PC-9 (cell line): Measurements from ENCODE around the gene R3HDML. TPM values are rescaled to one million over a fixed set of nuclear protein-coding genes. Genes with fewer than 3 reads are reported as not detected.

Experiments
- BruUV-seq: library from RNA; stranded (reverse); fragments of 400-500 nt; replicated peaks from 2 replicates; lab custom pipeline; 2021; lab: Mats Ljungman, UMichigan
- CTCF ChIA-PET: fragments of 300-600 bp; sonication (Branson Sonifier 250); formaldehyde crosslinking; loops from one replicate; lab custom pipeline; 2022; ENCODE audit warnings: antibody characterized with exemption; lab: Charles Lee
- POLR2A ChIA-PET: fragments of 300-600 bp; sonication (Branson Sonifier 250); formaldehyde crosslinking; loops from one replicate; lab custom pipeline; 2022; ENCODE audit warnings: antibody characterized with exemption; ENCODE audit not compliant: unreplicated experiment; lab: Charles Lee
- DNase-seq, 2 experiments: peaks; one replicate each; pipeline versions ENCODE4 v3.0.0 to v3.0.0-alpha.2; 2015 to 2022; ENCODE audit warnings: mixed read lengths in 1 of 2
- H2AFZ ChIP-seq: fragments of 200-600 bp; sonication (generic); 2 replicates; pipeline ENCODE4 v1.8.1; 2017; ENCODE audit warnings: antibody characterized with exemption
- H3F3A ChIP-seq: fragments of 200-600 bp; sonication (generic); 2 replicates; pipeline ENCODE4 v1.8.1; 2017; ENCODE audit warnings: antibody characterized with exemption, mild to moderate bottlenecking, low read depth; ENCODE audit not compliant: insufficient read depth
- H3K27ac ChIP-seq: fragments of 200-600 bp; sonication (generic); 2 replicates; pipeline ENCODE4 v1.6.1; 2016; ENCODE audit warnings: mixed run types
- H3K27me3 ChIP-seq: fragments of 200-600 bp; sonication (generic); 2 replicates; pipeline ENCODE4 v1.6.1; 2016; ENCODE audit warnings: low read depth, mixed run types; ENCODE audit not compliant: insufficient read depth
- H3K36me3 ChIP-seq: fragments of 200-600 bp; sonication (generic); 2 replicates; pipeline ENCODE4 v1.6.1; 2016; ENCODE audit warnings: low read depth, mixed run types
- H3K4me1 ChIP-seq: fragments of 200-600 bp; sonication (generic); replicated peaks from 2 replicates; pipeline ENCODE4 v1.6.1; 2016; ENCODE audit warnings: mixed run types; ENCODE audit not compliant: insufficient read depth
- H3K4me2 ChIP-seq: fragments of 200-600 bp; sonication (generic); 2 replicates; pipeline ENCODE4 v1.6.1; 2017; ENCODE audit warnings: mixed run types
- H3K4me3 ChIP-seq: fragments of 200-600 bp; sonication (generic); 2 replicates; pipeline ENCODE4 v1.6.1; 2016; ENCODE audit warnings: mixed run types
- H3K79me2 ChIP-seq: fragments of 200-600 bp; sonication (generic); 2 replicates; pipeline ENCODE4 v1.6.1; 2017; ENCODE audit warnings: low read depth, mixed run types
- H3K9me2 ChIP-seq: fragments of 200-600 bp; sonication (generic); 2 replicates; pipeline ENCODE4 v1.8.1; 2017; ENCODE audit warnings: mild to moderate bottlenecking; ENCODE audit not compliant: insufficient read depth
- H3K9me3 ChIP-seq: fragments of 200-600 bp; sonication (generic); 2 replicates; pipeline ENCODE4 v1.8.1; 2016; ENCODE audit warnings: low read depth; ENCODE audit not compliant: insufficient read depth
- H4K20me1 ChIP-seq: fragments of 200-600 bp; sonication (generic); 2 replicates; pipeline ENCODE4 v1.8.1; 2017; ENCODE audit not compliant: insufficient read depth
- EZH2 ChIP-seq: fragments of 200-600 bp; sonication (generic); IDR thresholded peaks from 2 replicates; pipeline ENCODE4 v1.8.0; 2017; ENCODE audit warnings: antibody characterized with exemption, low read depth
- intact Hi-C: fragments of 100-400 bp; cut with micrococcal nuclease; formaldehyde crosslinking; loops from one replicate; pipeline ENCODE4 v1.10.0; 2022; ENCODE audit not compliant: unreplicated experiment
- total RNA-seq: library from RNA; stranded (reverse); gene quantifications from 2 replicates; pipeline ENCODE4 v1.2.3, GENCODE V29; 2021
- TF ChIP-seq, protein P1 (sequence below): fragments of 200-600 bp; sonication (generic); conservative IDR thresholded peaks from 2 replicates; pipeline ENCODE4 v1.6.1; 2017; ENCODE audit warnings: mixed run types, antibody characterized with exemption, mild to moderate bottlenecking, moderate library complexity

Gene R3HDML
- total RNA-seq, 1 experiment from 2014 or later, result not detected

DNA sequence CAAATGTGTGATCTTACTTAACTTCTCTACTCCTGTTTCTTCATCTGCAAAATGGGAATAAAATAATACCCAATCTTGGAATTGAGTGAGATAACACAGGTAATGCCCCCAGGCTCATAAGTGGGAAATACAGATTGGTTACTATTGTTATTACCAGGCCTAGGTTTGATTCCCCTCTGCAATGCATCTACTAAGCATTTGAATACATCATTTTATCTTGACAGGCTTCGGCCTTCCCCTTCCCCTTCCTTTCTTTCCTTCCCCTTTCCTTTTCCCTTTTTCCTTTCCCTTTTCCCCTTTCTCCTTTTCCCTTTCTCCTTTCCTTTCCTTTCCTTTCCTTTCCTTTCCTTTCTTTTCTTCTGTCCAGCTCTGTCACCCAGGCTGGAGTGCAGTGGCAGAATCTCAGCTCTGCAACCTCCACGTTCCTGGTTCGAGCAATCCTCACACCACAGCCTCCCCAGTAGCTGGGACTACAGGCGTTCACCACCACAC, 11.4 kb downstream of the R3HDML start:
- POLR2A ChIA-PET, result no interaction called here
- CTCF ChIA-PET, result no interaction called here
- H3K9me3 ChIP-seq, result no peaks in the 10 kb centered on the region
- no peaks in the 10 kb centered on the region for H3K9me2 ChIP-seq
- H3K36me3 ChIP-seq, result no peaks in the 10 kb centered on the region
- BruUV-seq, result no TSS peak
- TF ChIP-seq EZH2, result no peak
- H3K4me2 ChIP-seq, result no peak overlapping the region
- no peak for DNase-seq
- peaks cover 12% of the 10 kb centered on the region for H3K27me3 ChIP-seq
- intact Hi-C loops, result no loop called here
- no peaks in the 10 kb centered on the region for H3K4me1 ChIP-seq
- no peaks in the 10 kb centered on the region; the same call in 1 of the 2 replicates for H3F3A ChIP-seq
- H3K4me3 ChIP-seq, result no peak overlapping the region
- H3K79me2 ChIP-seq, result no peaks in the 10 kb centered on the region
- H4K20me1 ChIP-seq, result no peaks in the 10 kb centered on the region
- H2AFZ ChIP-seq, result no peak overlapping the region
- no peak overlapping the region for H3K27ac ChIP-seq

- ChIA-PET POLR2A (no interaction called here), CTCF (no interaction called here)
- Histone ChIP-seq H3K4me1 (no peaks in the 10 kb centered on the region), H3K4me2 (no peak overlapping the region), H3K4me3 (no peak overlapping the region), H3K27ac (no peak overlapping the region), H3K9me3 (no peaks in the 10 kb centered on the region), H3K79me2 (no peaks in the 10 kb centered on the region), H3K27me3 (peaks cover 12% of the 10 kb centered on the region), H3K36me3 (no peaks in the 10 kb centered on the region), H3K9me2 (no peaks in the 10 kb centered on the region), H4K20me1 (no peaks in the 10 kb centered on the region), H3F3A (no peaks in the 10 kb centered on the region; the same call in 1 of the 2 replicates), H2AFZ (no peak overlapping the region)
- intact Hi-C loops, result no loop called here
- no TSS peak for BruUV-seq
- no peak for DNase-seq
- TF ChIP-seq, protein P1, sequence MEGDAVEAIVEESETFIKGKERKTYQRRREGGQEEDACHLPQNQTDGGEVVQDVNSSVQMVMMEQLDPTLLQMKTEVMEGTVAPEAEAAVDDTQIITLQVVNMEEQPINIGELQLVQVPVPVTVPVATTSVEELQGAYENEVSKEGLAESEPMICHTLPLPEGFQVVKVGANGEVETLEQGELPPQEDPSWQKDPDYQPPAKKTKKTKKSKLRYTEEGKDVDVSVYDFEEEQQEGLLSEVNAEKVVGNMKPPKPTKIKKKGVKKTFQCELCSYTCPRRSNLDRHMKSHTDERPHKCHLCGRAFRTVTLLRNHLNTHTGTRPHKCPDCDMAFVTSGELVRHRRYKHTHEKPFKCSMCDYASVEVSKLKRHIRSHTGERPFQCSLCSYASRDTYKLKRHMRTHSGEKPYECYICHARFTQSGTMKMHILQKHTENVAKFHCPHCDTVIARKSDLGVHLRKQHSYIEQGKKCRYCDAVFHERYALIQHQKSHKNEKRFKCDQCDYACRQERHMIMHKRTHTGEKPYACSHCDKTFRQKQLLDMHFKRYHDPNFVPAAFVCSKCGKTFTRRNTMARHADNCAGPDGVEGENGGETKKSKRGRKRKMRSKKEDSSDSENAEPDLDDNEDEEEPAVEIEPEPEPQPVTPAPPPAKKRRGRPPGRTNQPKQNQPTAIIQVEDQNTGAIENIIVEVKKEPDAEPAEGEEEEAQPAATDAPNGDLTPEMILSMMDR, result no peak
- no peak for TF ChIP-seq EZH2
These were observed 12.5 kb downstream of the R3HDML start for GRCh38 chr20:44349349-44349748.

GRCh38 chr20:44350567-44350966, 13.7 kb downstream of the R3HDML start:
- H3K27ac ChIP-seq, result no peak overlapping the region
- H3K4me2 ChIP-seq, result no peak overlapping the region
- H3K27me3 ChIP-seq, result peaks cover 12% of the 10 kb centered on the region; the same call in 1 of the 2 replicates
- ChIA-PET CTCF (no interaction called here), POLR2A (no interaction called here)
- intact Hi-C loops, result no loop called here
- no peak overlapping the region for H3K4me3 ChIP-seq
- H2AFZ ChIP-seq, result no peak overlapping the region
- no TSS peak for BruUV-seq
- no peaks in the 10 kb centered on the region for H3K9me2 ChIP-seq
- no peak for DNase-seq
- H3F3A ChIP-seq, result no peaks in the 10 kb centered on the region; the same call in 1 of the 2 replicates
- no peaks in the 10 kb centered on the region for H4K20me1 ChIP-seq
- no peaks in the 10 kb centered on the region for H3K36me3 ChIP-seq
- TF ChIP-seq EZH2, result no peak
- TF ChIP-seq, protein P1, result no peak
- H3K79me2 ChIP-seq, result no peaks in the 10 kb centered on the region
- no peaks in the 10 kb centered on the region for H3K4me1 ChIP-seq
- H3K9me3 ChIP-seq, result no peaks in the 10 kb centered on the region

- H3K4me2 ChIP-seq, result no peak overlapping the region
- TF ChIP-seq, protein P1, result no peak
- TF ChIP-seq EZH2, result no peak
- H3K36me3 ChIP-seq, result no peaks in the 10 kb centered on the region
- intact Hi-C loops, result no loop called here
- no peaks in the 10 kb centered on the region for H3K4me1 ChIP-seq
- no peaks in the 10 kb centered on the region for H3K9me2 ChIP-seq
- peaks cover 35% of the 10 kb centered on the region for H3K27me3 ChIP-seq
- no peaks in the 10 kb centered on the region for H3K79me2 ChIP-seq
- no peaks in the 10 kb centered on the region for H3F3A ChIP-seq
- ChIA-PET CTCF (no interaction called here), POLR2A (no interaction called here)
- H3K9me3 ChIP-seq, result no peaks in the 10 kb centered on the region
- no TSS peak for BruUV-seq
- DNase-seq, result no peak
- no peaks in the 10 kb centered on the region for H4K20me1 ChIP-seq
- H3K27ac ChIP-seq, result no peak overlapping the region
- no peak overlapping the region for H2AFZ ChIP-seq
- H3K4me3 ChIP-seq, result no peak overlapping the region
These were observed 18.2 kb downstream of the R3HDML start for GRCh38 chr20:44354979-44355497.
